Measurements from ENCODE around the gene ATXN7.

Gene ATXN7

DNA sequence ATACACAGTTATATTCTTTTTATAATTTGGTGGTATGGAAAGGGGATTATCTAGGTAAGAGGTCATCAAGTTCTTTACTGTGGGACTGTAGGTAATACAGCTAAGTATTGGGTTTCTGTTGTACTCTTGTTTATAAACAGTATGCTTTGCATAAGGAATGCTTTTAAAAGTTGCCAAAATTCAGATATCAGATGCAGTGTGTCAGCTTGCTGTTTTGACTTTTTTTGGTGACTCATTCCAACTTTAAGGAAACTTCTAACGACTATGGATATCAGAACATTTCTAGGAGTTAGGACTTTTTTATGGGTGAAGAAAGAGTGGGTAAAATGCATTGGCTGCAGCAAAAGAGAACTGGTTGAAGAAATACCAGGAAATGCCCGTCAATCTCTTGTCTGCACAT is 45.8 kb downstream of the ATXN7 start:
- no peak for DNase-seq

DNA sequence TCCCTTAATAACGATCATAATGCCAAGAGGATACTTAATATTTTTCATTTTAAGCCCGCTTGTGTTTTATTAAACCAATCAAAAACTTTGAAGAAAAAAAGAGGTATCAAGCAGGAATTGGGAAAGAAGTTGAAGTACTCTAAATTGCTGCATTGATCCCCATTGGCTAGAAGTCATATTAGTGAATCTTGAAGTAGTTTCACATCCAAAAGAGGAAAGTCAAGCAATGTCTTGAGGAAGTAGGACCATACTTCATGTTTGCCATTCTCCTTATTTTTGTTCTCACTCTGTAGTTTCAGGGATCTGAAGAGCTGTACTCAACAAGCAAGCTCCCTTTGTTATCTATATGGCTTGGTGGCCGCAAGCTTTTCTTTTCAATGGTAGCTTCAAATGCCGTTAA is 46.3 kb downstream of the ATXN7 start:
- DNase-seq, result no peak

DNA sequence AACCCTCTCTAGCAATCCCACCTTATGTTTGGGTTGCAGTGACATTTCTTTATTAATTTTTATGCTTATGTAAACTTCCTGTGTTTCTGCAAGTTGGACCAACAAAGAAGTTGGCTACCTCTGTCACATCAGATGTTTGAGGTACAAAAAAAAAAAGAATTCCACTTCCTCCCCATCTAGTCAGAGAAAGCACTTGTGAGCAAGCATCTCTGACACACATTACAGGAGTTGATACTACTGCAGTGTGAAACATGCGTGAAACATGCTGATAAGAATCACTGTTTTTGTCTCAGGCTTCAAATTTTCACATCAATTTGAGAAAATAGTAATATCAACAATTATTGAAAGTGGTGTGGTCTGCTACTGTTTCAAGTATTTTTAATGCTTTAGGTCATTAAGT is 47.2 kb downstream of the ATXN7 start:
- DNase-seq, result no peak

DNA sequence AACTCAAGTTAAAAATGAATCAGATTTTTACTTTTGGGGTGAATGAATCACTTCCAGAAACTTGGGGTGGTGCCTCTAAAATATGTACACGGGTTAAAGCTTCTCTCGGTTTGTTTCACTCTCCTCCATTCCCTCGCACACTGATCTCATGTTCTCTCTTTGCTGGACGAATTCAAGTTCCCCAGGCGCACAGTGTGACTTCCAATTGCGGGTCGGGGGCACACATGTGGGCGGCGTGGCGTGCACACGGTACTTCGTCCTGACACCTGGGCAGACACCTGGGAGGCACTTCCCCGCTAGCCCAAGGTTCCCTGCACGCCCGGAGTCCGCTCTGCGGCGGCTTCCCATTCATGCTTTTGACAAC is 47.8 kb downstream of the ATXN7 start:
- DNase-seq, result no peak

DNA sequence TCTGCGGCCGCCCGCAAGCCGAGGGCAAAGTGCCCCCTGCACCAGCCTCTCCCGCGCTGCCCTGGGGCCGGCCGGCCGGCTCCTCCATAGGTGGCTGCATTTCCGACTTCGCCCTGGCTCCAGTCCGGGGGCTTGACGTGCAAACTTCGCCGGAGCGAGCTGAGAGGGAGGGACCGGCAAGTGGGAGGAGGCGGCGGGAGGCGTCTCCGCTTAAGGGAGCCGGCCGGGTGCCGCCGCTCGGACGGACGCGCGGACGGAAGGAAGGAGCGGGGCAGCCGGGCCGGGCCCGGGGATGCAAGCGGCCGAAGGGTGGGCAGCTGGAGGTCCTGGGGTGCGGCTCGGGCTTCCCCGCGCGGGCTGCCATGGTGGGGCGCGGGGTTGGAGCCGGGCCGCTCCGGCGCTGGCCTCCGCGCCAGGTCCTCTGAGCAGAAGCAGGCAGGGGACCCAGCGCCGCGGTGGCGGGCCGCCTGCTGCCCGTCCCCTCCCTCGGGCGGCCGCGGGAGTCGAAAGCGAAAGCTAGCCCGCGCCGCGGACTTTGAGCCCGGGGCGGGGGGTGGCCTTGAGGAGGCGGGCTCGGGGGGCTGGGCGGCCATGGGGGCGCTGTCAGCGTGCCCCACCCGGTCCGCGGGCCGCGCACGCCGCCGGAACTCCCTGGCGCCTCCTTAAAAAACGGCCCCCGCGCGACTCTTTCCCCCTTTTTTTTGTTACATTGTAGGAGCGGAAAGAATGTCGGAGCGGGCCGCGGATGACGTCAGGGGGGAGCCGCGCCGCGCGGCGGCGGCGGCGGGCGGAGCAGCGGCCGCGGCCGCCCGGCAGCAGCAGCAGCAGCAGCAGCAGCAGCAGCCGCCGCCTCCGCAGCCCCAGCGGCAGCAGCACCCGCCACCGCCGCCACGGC is 48.5 kb downstream of the ATXN7 start, which contains the start of gene SCAANT1:
Gene SCAANT1, minus strand, starts transcription at position 511 of the 895 bp plus-strand sequence.
- peak; percentile 76 for DNase-seq

DNA sequence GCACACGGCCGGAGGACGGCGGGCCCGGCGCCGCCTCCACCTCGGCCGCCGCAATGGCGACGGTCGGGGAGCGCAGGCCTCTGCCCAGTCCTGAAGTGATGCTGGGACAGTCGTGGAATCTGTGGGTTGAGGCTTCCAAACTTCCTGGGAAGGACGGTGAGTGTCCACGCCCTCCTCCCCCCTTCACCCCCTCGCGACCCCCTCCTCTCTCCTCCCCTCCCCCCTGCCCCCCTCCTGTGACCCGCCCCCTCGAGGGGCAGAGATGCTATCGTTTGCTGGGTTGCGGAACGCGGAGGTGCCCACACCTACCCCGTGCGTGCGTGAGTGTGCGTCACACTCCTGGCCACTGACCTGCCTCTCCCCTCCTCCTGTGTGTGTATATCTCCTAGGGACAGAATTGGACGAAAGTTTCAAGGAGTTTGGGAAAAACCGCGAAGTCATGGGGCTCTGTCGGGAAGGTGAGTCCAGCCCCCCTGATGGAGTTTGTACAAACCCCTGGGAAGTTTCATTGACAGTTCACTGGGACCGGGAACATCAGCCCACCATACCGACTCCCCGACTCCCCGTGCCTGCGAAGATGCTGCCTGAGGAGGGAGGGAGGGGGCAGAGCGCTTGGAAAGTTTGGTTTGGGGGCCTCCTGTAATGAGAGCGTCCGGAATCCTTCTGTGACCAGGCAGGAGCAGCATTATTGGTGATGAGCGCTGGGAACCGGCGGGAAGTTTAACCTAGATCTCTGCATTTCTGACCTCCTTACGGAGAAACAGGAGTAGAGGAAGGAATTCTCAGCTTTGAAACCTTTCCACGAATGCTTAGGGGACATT is 49.3 kb downstream of the ATXN7 start:
- no peak for DNase-seq

DNA sequence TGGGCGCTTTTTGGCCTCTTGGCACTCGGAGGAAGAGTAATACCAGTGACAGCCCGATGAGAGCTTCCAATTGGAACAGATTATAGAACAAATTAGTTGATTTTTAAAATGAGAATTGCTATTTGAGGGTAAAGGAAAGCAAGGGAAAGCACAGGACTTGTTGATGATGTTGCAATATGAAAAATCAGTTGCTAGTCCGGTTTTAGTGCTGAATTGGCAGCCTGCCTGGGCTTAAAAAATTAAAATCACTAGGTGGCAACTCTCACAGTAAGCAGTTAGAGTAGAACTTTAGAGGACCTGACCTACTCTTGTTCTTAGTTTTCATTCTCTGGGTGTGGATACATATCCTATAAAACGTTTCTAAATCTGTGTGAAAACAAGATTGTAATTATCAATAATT is 50.6 kb downstream of the ATXN7 start:
- DNase-seq, result no peak

DNA sequence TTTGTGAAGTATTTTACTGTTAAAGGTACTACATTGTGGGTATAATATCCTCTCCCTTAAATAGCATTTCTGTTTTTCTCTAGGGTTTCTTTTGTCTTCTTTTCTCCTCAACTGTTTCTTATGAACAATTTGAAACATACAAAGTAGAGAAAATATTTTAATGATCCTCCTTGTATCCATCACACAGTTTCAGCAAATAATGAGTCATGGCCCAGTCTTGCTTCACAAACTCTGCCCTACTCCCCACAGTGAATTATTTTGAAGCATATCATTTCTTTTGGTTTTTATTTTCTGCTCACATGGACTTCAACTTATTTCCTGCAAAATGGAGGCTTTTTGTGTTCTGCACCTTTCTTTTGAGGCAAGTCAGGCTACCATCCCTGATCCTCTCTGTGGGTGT is 54.7 kb downstream of the ATXN7 start:
- DNase-seq, result no peak

DNA sequence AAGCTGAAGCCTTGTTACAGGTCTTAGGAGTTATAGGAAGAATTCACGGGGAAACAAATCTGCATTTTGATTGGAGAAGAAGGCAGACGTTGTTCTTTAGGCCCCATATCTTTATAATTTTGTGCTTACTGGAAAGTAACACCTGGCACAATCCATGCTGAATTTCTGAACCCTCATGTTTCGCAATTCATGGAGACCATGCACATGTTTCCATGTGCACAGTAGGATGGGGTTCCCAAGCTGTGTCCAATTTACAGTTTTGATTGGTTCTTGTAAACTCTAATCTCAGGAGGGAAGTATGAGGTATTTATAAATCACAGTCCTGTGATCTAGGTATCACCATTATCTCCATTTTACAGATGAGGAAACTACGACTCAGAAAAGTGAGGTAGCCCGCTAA is 56.3 kb downstream of the ATXN7 start:
- no peak for DNase-seq

DNA sequence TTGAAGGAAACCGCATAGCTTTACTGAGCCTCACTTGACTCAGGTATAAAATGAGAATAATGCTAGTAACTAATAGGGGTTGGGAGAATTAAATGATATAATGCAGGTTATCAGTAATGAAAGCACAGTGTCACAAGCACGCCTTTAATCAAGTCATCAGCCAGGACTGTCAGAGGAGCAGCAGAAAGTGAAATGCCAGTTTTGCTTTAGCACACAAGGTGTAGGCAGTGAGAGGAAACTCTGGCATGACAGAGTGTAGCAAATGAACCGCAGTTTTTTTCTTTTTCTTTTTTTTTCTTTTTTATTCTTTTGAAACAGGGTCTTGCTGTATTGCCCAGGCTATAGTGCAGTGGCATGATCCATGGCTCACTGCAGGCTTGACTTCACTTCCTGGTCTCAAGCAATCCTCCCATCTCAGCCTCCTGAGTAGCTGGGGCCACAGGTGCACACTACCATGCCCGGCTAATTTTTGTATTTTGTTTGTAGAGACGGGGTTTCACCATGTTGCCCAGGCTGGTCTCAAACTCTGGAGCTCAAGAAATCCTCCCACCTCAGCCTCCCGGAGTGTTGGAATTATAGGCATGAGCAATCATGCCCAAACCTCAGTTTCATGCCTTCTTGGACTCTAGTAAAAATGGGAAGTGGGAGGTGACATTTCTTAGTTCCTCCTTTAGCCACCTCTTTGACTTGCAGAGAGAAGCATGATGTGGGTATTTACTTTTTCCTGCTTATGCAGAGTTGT is 58.2 kb downstream of the ATXN7 start:
- peak; percentile 41 for DNase-seq

DNA sequence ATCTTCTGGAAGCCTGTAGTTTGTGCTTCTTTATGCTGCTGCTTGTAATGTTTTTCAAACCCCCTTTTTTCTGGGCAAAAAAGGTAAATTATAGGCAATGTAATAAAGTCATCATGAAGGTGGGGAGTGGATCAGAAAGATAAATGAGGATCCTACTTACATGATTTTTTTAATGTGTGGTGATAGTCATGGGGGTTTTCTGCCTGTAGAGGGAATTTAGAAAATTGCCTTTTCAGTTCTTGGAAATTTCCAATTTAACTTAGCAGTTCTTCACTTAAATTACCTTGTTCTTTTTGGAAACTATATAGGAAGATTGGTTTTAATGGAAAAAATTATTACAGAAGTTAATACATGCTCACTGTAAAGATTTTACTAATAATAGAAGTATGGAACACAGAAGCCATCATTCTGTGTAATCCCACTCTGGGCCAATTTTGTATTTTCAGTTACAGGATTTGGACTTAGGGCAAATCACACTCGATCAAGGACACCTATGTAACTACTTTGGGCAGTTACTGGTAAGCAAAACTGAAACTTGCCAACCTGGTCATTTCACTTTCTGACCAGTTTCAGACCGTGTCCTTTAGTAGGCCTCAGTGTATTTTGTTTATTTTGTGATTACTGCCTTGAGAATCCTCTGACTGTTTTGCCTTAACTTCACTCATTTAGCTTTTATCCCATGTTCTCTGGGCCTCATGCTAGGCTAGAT is 59.0 kb downstream of the ATXN7 start:
- no peak for DNase-seq

DNA sequence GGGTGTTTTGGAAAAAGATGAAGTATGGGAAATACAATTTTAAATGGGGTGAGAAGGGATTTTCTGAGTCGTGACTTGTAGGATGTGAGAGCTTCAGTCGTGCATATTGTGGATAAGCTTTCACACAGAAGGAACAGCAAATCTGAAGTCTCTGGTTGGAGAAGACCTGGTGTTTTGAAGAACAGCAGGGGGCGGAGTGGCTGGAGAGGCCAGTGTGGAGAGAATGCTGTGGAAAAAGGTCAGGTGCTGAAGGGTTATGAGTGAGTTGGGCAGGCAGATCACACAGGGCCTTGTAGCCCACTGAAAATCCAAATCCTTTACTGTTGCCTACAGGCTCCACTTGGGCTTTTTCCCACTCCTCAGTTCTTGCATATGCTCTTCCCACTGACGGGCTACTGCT is 62.6 kb downstream of the ATXN7 start:
- no peak for DNase-seq

DNA sequence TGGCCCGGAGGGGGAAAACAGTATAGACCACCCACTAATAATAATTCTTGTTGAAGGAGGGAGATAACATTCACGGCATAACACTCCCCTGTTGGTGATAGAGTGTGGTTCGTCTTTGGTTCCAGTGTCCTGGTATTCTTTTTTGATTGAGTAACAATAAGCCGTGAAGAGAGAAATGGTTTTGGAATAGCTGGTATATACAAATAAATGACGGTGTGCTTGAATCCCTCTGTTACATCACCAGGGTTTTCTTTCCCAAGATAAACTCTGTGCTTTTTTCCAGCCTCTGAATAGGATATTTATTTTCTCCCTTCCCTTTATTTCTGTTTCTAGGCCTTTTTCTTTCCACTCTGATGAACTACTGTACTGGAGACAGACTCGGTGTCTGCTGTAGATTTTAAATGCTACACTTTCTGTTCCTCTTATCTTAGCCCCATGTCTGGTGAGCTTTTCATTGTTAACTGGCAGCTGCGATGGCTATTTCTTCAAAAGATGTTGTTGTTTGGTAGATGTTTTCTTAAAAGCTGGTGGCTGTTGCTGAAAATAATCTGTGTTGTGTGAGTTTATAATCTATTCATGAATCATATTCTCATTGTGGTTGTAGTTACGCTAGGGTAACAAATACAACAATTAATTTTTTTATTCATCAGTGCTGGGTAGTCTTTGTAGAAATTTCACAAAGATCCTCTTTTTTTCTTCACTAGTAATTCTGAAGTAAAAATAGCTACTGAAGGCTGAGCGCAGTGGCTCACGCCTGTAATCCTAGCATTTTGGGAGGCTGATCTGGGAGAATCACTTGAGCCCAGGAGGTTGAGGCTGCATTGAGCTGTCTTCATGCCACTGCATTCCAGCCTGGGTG is 64.0 kb downstream of the ATXN7 start:
- DNase-seq, result no peak

DNA sequence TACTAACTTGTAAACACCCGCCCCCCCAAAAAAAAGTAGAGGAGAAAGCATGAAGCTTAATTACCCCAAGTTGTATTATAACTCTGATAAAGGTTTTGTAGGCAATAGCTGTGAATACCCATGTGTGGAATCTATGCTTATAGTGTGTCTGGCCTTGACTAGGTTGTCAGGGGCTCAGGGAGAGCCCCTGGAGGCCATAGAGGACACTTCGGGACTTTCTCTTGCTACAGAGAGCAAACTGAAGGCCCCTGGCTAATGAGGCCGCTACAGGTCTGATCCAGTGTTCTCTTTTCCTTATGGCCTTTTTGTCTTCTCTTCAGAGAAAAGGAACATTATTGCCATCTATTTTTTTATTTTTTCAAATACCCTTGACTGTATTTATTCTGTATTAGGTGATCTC is 67.6 kb downstream of the ATXN7 start:
- no peak for DNase-seq

DNA sequence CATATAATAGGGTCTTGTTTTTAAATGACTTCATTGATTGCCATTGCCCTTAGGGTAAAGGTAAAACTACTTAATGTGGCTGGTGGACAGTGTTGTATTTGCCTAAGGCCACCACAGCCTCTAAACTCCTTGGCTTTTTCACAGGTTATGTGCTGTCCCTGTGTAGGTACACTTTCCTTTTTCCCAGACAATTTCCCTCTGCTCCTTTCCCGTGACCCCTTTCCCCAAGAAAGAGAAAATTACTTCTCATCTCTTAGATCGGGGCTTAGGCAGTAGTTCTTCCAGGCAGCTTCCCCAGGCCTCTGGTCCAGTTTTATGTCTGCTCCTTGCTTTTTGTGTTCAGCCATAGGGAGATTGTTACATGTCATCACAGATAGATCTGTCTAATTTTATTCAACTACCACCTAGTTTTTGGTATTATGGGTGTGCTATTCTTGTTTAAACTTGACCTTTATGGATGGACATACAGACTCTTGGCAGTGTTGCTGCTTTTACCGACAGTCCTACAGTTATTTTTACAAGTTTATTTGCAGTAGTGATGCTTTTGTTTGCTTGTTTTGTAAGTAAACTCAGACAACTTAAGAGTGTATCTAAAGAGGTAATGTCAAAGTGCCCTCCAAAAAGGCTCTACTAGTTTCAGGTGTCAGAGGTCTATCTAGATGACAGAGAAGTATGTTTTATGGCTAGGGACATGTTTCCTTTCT is 69.0 kb downstream of the ATXN7 start:
- no peak for DNase-seq

DNA sequence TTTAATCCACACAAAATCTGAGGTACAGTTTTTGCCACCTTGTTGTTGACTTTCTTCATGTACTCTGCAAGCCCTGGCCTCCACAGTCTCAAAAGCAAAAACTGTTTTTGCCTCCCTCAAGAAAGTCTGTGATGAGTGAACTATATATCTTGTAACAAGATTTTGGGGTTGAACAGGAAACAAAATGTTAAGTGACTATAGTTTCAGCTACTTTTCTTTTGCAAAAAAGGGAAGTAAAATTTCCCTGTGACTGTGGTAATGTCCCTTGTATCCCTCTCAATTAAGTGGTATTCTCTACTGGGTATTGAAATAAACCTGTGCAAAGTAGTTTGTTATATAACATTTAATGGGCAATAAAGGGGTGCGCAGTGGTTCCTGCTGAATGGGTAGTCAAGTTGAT is 69.8 kb downstream of the ATXN7 start:
- DNase-seq, result peak; percentile 27

DNA sequence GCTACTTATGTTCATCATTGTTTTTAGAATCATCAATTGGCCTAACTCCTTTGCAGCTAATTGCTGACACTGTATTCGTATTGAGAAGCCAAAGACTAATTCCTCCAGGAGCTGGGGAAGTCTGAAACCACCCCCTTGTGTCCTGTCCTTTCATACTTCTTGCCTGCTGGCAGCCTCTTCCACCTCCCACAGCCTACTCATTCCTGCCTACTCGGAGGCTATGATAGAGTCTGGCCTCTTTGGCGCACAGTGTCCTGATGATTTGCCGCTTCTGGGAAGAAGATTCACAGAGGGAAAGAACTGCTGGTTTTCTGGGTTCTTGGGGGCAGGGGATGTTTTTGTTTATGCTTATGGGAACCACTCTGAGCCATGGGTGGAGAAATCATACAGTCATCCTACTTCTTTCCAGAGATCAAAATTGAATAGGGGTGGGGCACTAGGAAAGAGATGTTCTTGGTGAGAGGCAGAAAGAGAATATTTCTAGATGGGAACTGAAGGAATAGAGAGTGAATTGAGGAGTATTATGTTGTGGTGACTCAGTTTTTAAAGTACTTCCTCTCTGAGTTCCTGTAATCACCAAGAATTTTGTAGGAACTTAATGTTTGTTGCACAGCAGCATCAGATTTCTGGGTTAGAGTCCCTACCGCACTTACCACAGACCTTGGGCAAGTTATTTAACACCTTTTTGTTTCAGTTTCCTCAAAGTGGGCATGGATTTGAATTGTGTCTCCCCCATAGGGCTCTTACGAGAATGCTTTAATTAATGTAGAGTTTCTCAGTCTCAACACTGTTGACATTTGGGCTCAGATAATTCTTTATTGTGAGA is 70.6 kb downstream of the ATXN7 start:
- DNase-seq, result no peak

DNA sequence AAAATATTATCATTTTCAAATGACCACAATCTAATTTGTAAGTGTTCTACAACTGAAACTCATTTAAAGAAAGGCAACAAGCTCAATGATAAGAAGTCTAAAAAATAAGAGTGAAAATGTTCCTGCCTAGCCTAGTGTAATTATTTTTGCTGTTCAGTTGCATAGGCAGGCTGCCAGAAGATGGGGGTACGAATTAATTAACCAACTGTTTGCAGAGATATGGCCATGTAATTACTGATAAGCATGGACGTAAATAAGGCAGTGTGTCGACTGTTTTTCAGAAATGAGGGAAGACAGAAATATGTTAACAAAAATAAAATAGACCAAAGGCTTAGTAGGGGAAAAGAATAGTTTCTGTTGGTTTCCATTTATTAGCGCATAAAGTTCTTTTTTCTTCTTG is 73.3 kb downstream of the ATXN7 start:
- DNase-seq, result no peak

DNA sequence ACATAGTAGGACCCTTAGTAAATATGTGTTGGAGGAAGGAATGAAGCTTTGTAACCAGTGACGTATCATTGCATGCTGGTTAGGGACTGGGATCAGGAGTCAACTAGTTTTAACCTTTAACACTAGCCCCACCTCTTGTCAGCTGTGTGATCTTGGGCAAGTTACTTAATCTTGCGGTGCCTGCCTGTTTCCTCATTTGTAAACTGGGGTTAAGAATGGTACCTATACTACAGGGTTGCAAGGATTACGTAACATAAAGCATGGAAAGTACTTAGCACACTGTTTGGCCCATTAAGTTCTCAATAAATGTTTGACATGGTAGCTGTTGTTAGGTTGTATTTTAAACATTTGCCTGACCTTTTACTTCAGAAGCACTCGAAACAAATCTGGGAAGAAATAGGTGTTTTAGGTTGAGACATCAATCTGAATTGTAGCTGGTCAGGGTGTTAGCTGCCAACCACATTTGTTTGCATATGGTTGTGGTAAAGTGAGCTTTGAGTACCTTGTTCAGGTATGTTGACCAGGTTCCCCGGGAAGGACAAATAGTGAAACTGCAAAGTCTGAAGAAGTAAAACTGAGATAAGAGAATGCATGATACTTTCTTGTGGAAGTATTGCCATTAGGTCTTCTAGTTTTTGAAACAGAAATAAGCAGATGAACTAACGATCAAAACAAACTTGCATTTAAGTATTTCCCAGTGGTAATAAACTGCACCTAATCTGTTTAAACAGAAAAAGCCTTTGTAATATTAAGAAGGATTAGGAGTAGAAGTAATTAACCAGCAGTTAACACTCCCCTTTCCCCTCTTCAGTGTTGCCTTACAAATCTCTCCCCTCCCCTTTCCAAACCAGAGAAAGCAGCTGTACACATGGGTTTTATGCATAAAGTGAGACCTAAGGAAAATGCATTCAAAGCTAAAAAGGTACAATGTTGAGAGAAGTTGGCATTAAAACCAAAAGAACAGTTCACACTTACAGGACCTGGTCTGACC is 74.3 kb downstream of the ATXN7 start:
- DNase-seq, result no peak
